Activated CD8-positive, alpha-beta T cell treated with anti-CD3 and anti-CD28 coated beads, Interleukin-2, amount 10 ng/mL, durations not matched to agents 7 days and 5 days (primary cell): ENCODE data around the gene TMEM117. TPM values are rescaled to one million over a fixed set of nuclear protein-coding genes. Genes with fewer than 3 reads are reported as not detected.

ENCODE experiments used
- ATAC-seq: fragments of 150-1000 bp; cut with Tn5 transposase; one replicate; pipeline ENCODE4 v1.10.0; 2021; ENCODE audit warnings: moderate library complexity
- CTCF ChIA-PET: fragments of 350-600 bp; sonication (Branson Sonifier 250); formaldehyde crosslinking; loops from one replicate; lab custom pipeline; 2021; ENCODE audit warnings: antibody characterized with exemption; lab: Charles Lee
- POLR2A ChIA-PET: fragments of 350-600 bp; sonication (Branson Sonifier 250); formaldehyde crosslinking; loops from one replicate; lab custom pipeline; 2021; ENCODE audit warnings: antibody characterized with exemption; lab: Charles Lee
- DNase-seq: peaks from one replicate; pipeline ENCODE4 v3.0.0-alpha.2; 2020
- H3K27ac Mint-ChIP-seq: one replicate; pipeline ENCODE4 v1.8.0; 2021; ENCODE audit warnings: mild to moderate bottlenecking, mixed read lengths
- H3K27me3 Mint-ChIP-seq: one replicate; pipeline ENCODE4 v1.8.0; 2021; ENCODE audit warnings: low read depth, mixed read lengths
- H3K36me3 Mint-ChIP-seq: one replicate; pipeline ENCODE4 v1.8.0; 2021; ENCODE audit warnings: low read depth, mixed read lengths
- H3K4me1 Mint-ChIP-seq: one replicate; pipeline ENCODE4 v1.8.0; 2021; ENCODE audit warnings: low read depth, mixed read lengths
- H3K4me3 Mint-ChIP-seq: one replicate; pipeline ENCODE4 v1.8.0; 2021; ENCODE audit warnings: mild to moderate bottlenecking, mixed read lengths
- H3K9me3 Mint-ChIP-seq: one replicate; pipeline ENCODE4 v1.8.0; 2022; ENCODE audit warnings: mixed read lengths; ENCODE audit not compliant: insufficient read depth
- total RNA-seq, 2 experiments: library from RNA; stranded (reverse); gene quantifications; one replicate each; pipeline ENCODE4 v1.2.3, GENCODE V29; 2021

TMEM117 gene
- total RNA-seq, 2 experiments from 2014 or later = 0.24 to 0.86 TPM

- no peak for ATAC-seq
These were observed 500.7 kb downstream of the TMEM117 start for GRCh38 chr12:44336577-44336976.

GRCh38 chr12:44342371-44342770 lies 506.5 kb downstream of the TMEM117 start:
- Mint-ChIP-seq H3K27ac (no peak overlapping the region), H3K4me1 (peaks cover 3% of the 10 kb centered on the region), H3K9me3 (no peaks in the 10 kb centered on the region), H3K4me3 (no peak overlapping the region), H3K27me3 (no peaks in the 10 kb centered on the region), H3K36me3 (no peaks in the 10 kb centered on the region)
- no peak for DNase-seq
- ChIA-PET CTCF (no interaction called here), POLR2A (no interaction called here)
- ATAC-seq = no peak

More at GRCh38 chr12:44336577-44336976, 500.7 kb downstream of the TMEM117 start:
- ChIA-PET POLR2A (no interaction called here), CTCF (interaction anchor here (0.6 to 1.6 kb wide), 2 partner anchors 24 to 423 kb away, joined by 3 to 6 read pairs; no protein-coding TSS in a partner anchor)
- peaks cover 6% of the 10 kb centered on the region for H3K9me3 Mint-ChIP-seq
- no peak overlapping the region for H3K27ac Mint-ChIP-seq
- no peaks in the 10 kb centered on the region for H3K4me1 Mint-ChIP-seq
- H3K27me3 Mint-ChIP-seq = no peaks in the 10 kb centered on the region
- DNase-seq = no peak
- no peaks in the 10 kb centered on the region for H3K36me3 Mint-ChIP-seq
- no peak overlapping the region for H3K4me3 Mint-ChIP-seq

- DNase-seq = no peak
- ChIA-PET CTCF (no interaction called here), POLR2A (no interaction called here)
- no peak for ATAC-seq
- Mint-ChIP-seq H3K36me3 (no peaks in the 10 kb centered on the region), H3K4me3 (no peak overlapping the region), H3K9me3 (no peaks in the 10 kb centered on the region), H3K27ac (no peak overlapping the region), H3K4me1 (peaks cover 3% of the 10 kb centered on the region), H3K27me3 (no peaks in the 10 kb centered on the region)
These were observed 511.3 kb downstream of the TMEM117 start for GRCh38 chr12:44347145-44347544.

- ATAC-seq (no peak), DNase-seq (no peak)
- no peaks in the 10 kb centered on the region for H3K27me3 Mint-ChIP-seq
- H3K4me3 Mint-ChIP-seq = no peak overlapping the region
- H3K27ac Mint-ChIP-seq = no peak overlapping the region
- ChIA-PET CTCF (no interaction called here), POLR2A (no interaction called here)
- no peaks in the 10 kb centered on the region for H3K4me1 Mint-ChIP-seq
- no peaks in the 10 kb centered on the region for H3K9me3 Mint-ChIP-seq
- no peaks in the 10 kb centered on the region for H3K36me3 Mint-ChIP-seq
These were observed 521.6 kb downstream of the TMEM117 start for GRCh38 chr12:44357494-44357893.

- CTCF ChIA-PET = no interaction called here
- POLR2A ChIA-PET = no interaction called here
- peaks cover 2% of the 10 kb centered on the region for H3K27me3 Mint-ChIP-seq
These were observed 522.8 kb downstream of the TMEM117 start for GRCh38 chr12:44358636-44359035.

GRCh38 chr12:44362947-44363346 lies 527.1 kb downstream of the TMEM117 start:
- POLR2A ChIA-PET = no interaction called here
- H3K4me1 Mint-ChIP-seq = no peaks in the 10 kb centered on the region
- CTCF ChIA-PET = interaction anchor here (1.3 kb wide), 1 partner anchor 12 kb away, joined by 3 read pairs; no protein-coding TSS in a partner anchor
- H3K27ac Mint-ChIP-seq = no peak overlapping the region
- no peaks in the 10 kb centered on the region for H3K9me3 Mint-ChIP-seq
- no peaks in the 10 kb centered on the region for H3K36me3 Mint-ChIP-seq
- no peak for DNase-seq
- H3K4me3 Mint-ChIP-seq = no peak overlapping the region
- H3K27me3 Mint-ChIP-seq = peaks cover 2% of the 10 kb centered on the region
- no peak for ATAC-seq

More at GRCh38 chr12:44358636-44359035, 522.8 kb downstream of the TMEM117 start:
- no peak overlapping the region for H3K27ac Mint-ChIP-seq
- no peaks in the 10 kb centered on the region for H3K36me3 Mint-ChIP-seq
- no peaks in the 10 kb centered on the region for H3K9me3 Mint-ChIP-seq
- no peak overlapping the region for H3K4me3 Mint-ChIP-seq
- DNase-seq (no peak), ATAC-seq (no peak)
- no peaks in the 10 kb centered on the region for H3K4me1 Mint-ChIP-seq

- Mint-ChIP-seq H3K9me3 (no peaks in the 10 kb centered on the region), H3K4me3 (no peak overlapping the region), H3K27ac (no peak overlapping the region), H3K27me3 (peaks cover 2% of the 10 kb centered on the region), H3K36me3 (no peaks in the 10 kb centered on the region), H3K4me1 (no peaks in the 10 kb centered on the region)
- DNase-seq = no peak
- ChIA-PET CTCF (no interaction called here), POLR2A (no interaction called here)
- no peak for ATAC-seq
These were observed 531.3 kb downstream of the TMEM117 start for GRCh38 chr12:44367136-44367535.

- DNase-seq (no peak), ATAC-seq (no peak)
- H3K36me3 Mint-ChIP-seq = no peaks in the 10 kb centered on the region
- H3K9me3 Mint-ChIP-seq = no peaks in the 10 kb centered on the region
- no peak overlapping the region for H3K27ac Mint-ChIP-seq
- POLR2A ChIA-PET = no interaction called here
- CTCF ChIA-PET = no interaction called here
- no peaks in the 10 kb centered on the region for H3K4me1 Mint-ChIP-seq
- peaks cover 2% of the 10 kb centered on the region for H3K27me3 Mint-ChIP-seq
- no peak overlapping the region for H3K4me3 Mint-ChIP-seq
These were observed 532.0 kb downstream of the TMEM117 start for GRCh38 chr12:44367916-44368315.

- ATAC-seq = no peak
- Mint-ChIP-seq H3K27ac (no peak overlapping the region), H3K9me3 (no peaks in the 10 kb centered on the region), H3K36me3 (no peaks in the 10 kb centered on the region), H3K4me1 (no peaks in the 10 kb centered on the region), H3K27me3 (no peaks in the 10 kb centered on the region), H3K4me3 (no peak overlapping the region)
- ChIA-PET POLR2A (no interaction called here), CTCF (no interaction called here)
- no peak for DNase-seq
These were observed 534.1 kb downstream of the TMEM117 start for GRCh38 chr12:44369998-44370397.

- Mint-ChIP-seq H3K9me3 (no peaks in the 10 kb centered on the region), H3K4me3 (no peak overlapping the region), H3K27ac (no peak overlapping the region), H3K4me1 (no peaks in the 10 kb centered on the region), H3K27me3 (no peaks in the 10 kb centered on the region), H3K36me3 (no peaks in the 10 kb centered on the region)
- ATAC-seq = no peak
- ChIA-PET CTCF (no interaction called here), POLR2A (no interaction called here)
- DNase-seq = no peak
These were observed 535.1 kb downstream of the TMEM117 start for GRCh38 chr12:44370982-44371381.

- Mint-ChIP-seq H3K4me1 (no peaks in the 10 kb centered on the region), H3K4me3 (no peak overlapping the region), H3K9me3 (no peaks in the 10 kb centered on the region), H3K27ac (no peak overlapping the region), H3K36me3 (no peaks in the 10 kb centered on the region), H3K27me3 (no peaks in the 10 kb centered on the region)
- DNase-seq = no peak
- POLR2A ChIA-PET = no interaction called here
- CTCF ChIA-PET = no interaction called here
- no peak for ATAC-seq
These were observed 536.4 kb downstream of the TMEM117 start for GRCh38 chr12:44372259-44372658.

GRCh38 chr12:44375694-44376093 lies 539.8 kb downstream of the TMEM117 start:
- DNase-seq = no peak
- no peaks in the 10 kb centered on the region for H3K9me3 Mint-ChIP-seq
- H3K27me3 Mint-ChIP-seq = no peaks in the 10 kb centered on the region
- H3K36me3 Mint-ChIP-seq = no peaks in the 10 kb centered on the region
- ChIA-PET POLR2A (no interaction called here), CTCF (interaction anchor here (1.7 kb wide), 1 partner anchor 58 kb away, joined by 3 read pairs; no protein-coding TSS in a partner anchor)
- H3K4me3 Mint-ChIP-seq = no peak overlapping the region
- no peaks in the 10 kb centered on the region for H3K4me1 Mint-ChIP-seq
- H3K27ac Mint-ChIP-seq = no peak overlapping the region
- ATAC-seq = no peak
